Epithelial cell of esophagus (primary cell): ENCODE results near the gene TRIM71.
"Not testable (repeated sequence)": the region's sequence is repeated elsewhere in the genome, so short reads cannot be mapped to it uniquely, and the experiment has no call there.

Experiments
- DNase-seq: peaks from one replicate; pipeline ENCODE4 v3.0.0; 2010; ENCODE audit warnings: low read depth
- H3K4me3 ChIP-seq: 2 replicates; pipeline ENCODE4 v1.5.1; 2011; ENCODE audit warnings: mild to moderate bottlenecking, low read length, control low read depth
- CTCF ChIP-seq: IDR thresholded peaks from 2 replicates; pipeline ENCODE4 v1.5.1; 2011; ENCODE audit warnings: low read depth, mild to moderate bottlenecking, low read length, control low read depth, inconsistent platforms; ENCODE audit not compliant: insufficient read depth; ENCODE audit errors: missing control alignments

Gene TRIM71

DNA sequence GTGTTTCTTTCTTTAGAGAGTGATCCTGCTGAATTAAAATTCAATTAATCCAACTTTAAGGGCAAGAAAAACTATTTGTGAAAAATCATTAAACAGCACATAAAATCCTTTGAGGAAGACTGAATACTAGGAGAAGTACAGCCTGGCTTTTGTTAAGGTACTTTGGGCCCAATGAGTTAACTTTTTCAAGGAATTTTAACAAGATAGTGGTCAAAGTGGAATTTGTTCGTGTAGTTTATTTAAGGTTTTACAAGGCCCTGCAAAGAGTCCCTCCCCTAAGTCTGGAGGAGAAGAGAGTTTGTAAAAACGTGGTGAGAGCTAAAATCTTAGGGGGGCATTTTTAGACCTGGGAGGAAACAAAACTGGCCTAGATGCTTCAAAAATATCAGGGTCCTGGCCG is 26.0 kb upstream of the TRIM71 start:
- no peak for TF ChIP-seq CTCF
- DNase-seq: no peak
- H3K4me3 ChIP-seq: no peak overlapping the region

GRCh38 chr3:32794487-32795308 is 23.1 kb upstream of the TRIM71 start:
- no peak for TF ChIP-seq CTCF
- no peak overlapping the region for H3K4me3 ChIP-seq
- peak; percentile 41 for DNase-seq

- H3K4me3 ChIP-seq, DNase-seq: not testable (repeated sequence)
These were observed 21.3 kb upstream of the TRIM71 start for GRCh38 chr3:32796384-32796950.

DNA sequence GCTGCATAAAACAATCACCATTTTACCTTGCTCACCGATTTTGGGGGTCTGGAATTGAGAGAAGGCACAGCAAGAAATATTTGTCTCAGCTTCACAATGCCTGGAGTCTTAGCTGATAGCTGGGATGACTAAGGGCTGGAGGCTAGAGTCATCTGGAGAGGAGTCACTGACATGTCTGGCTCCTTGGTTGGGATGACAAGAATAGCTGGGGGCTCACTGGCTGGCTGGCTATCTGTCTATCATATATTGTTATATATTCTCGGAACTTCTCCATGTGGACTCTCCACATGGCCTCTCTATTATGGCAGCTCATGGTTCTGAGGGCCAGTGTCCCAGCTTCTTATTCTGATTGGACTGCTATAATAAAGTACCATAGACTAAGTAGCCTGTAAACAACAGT is 20.0 kb upstream of the TRIM71 start:
- DNase-seq: peak; percentile 47
- no peak for TF ChIP-seq CTCF
- H3K4me3 ChIP-seq: no peak overlapping the region

GRCh38 chr3:32801440-32801839 is 16.4 kb upstream of the TRIM71 start:
- not testable (repeated sequence) for H3K4me3 ChIP-seq, DNase-seq

- no peak for DNase-seq
- no peak overlapping the region for H3K4me3 ChIP-seq
- no peak for TF ChIP-seq CTCF
These were observed 4.6 kb upstream of the TRIM71 start for GRCh38 chr3:32813180-32813579.

DNA sequence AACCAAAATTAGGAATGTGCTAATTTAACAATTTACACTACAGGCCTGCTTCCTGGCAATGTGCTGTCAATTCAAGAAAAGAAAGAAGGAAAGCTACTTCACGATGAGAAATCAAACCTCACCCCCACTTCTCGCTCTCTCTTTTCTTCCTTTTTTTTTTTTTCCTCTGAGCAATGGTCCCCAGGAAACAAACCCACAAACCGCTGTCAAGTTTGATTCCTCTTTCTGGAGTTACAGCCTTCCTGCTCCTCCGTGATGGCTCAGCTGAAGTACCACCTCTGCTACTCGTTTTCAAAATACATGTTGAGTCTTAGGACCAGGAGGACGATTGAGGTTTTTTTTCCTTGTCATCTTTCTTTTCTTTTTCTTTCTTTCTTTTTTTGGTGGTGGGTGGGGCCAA is 3.4 kb upstream of the TRIM71 start:
- TF ChIP-seq CTCF: no peak
- H3K4me3 ChIP-seq: no peak overlapping the region
- DNase-seq: no peak

DNA sequence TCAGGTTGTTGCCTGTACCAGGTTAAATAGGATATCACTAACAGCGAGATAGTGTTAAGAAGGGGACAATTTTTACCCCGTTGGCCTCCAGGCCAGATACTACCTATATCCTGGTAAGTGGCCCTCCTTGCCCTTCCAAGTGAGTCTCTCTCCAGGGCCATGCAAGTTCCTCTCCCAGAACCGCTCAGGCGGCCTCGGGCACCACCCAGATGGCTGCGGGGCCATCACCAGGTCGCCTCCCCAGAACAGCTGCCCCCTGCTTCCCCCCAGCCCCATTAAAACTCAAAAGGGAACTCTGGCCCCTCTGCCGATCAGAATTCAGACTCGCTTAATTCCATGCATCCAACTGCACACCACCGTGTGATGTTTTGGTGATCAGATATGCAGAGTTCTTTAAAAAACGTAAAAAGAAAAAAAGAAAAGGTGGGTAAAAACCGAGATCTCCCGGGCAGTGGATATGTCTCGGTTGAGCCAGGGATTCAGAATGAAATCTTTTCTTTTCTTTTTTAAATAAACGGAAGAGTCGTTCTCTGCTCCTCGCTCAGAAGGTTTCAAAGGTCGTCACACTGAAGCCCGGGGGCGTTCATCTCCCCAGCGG is 1.9 kb upstream of the TRIM71 start:
- DNase-seq: no peak
- no peak overlapping the region for H3K4me3 ChIP-seq
- TF ChIP-seq CTCF: no peak
